PC-9 (cell line): ENCODE measurements around the gene KCNK5. TPM values are rescaled to one million over a fixed set of nuclear protein-coding genes. Genes with fewer than 3 reads are reported as not detected.

Source experiments
- BruUV-seq: library from RNA; stranded (reverse); fragments of 400-500 nt; replicated peaks from 2 replicates; lab custom pipeline; 2021; lab: Mats Ljungman, UMichigan
- CTCF ChIA-PET: fragments of 300-600 bp; sonication (Branson Sonifier 250); formaldehyde crosslinking; loops from one replicate; lab custom pipeline; 2022; ENCODE audit warnings: antibody characterized with exemption; lab: Charles Lee
- POLR2A ChIA-PET: fragments of 300-600 bp; sonication (Branson Sonifier 250); formaldehyde crosslinking; loops from one replicate; lab custom pipeline; 2022; ENCODE audit warnings: antibody characterized with exemption; ENCODE audit not compliant: unreplicated experiment; lab: Charles Lee
- DNase-seq, 2 experiments: peaks; one replicate each; pipeline versions ENCODE4 v3.0.0 to v3.0.0-alpha.2; 2015 to 2022; ENCODE audit warnings: mixed read lengths in 1 of 2
- H2AFZ ChIP-seq: fragments of 200-600 bp; sonication (generic); 2 replicates; pipeline ENCODE4 v1.8.1; 2017; ENCODE audit warnings: antibody characterized with exemption
- H3F3A ChIP-seq: fragments of 200-600 bp; sonication (generic); 2 replicates; pipeline ENCODE4 v1.8.1; 2017; ENCODE audit warnings: antibody characterized with exemption, mild to moderate bottlenecking, low read depth; ENCODE audit not compliant: insufficient read depth
- H3K27ac ChIP-seq: fragments of 200-600 bp; sonication (generic); 2 replicates; pipeline ENCODE4 v1.6.1; 2016; ENCODE audit warnings: mixed run types
- H3K27me3 ChIP-seq: fragments of 200-600 bp; sonication (generic); 2 replicates; pipeline ENCODE4 v1.6.1; 2016; ENCODE audit warnings: low read depth, mixed run types; ENCODE audit not compliant: insufficient read depth
- H3K36me3 ChIP-seq: fragments of 200-600 bp; sonication (generic); 2 replicates; pipeline ENCODE4 v1.6.1; 2016; ENCODE audit warnings: low read depth, mixed run types
- H3K4me1 ChIP-seq: fragments of 200-600 bp; sonication (generic); replicated peaks from 2 replicates; pipeline ENCODE4 v1.6.1; 2016; ENCODE audit warnings: mixed run types; ENCODE audit not compliant: insufficient read depth
- H3K4me2 ChIP-seq: fragments of 200-600 bp; sonication (generic); 2 replicates; pipeline ENCODE4 v1.6.1; 2017; ENCODE audit warnings: mixed run types
- H3K4me3 ChIP-seq: fragments of 200-600 bp; sonication (generic); 2 replicates; pipeline ENCODE4 v1.6.1; 2016; ENCODE audit warnings: mixed run types
- H3K79me2 ChIP-seq: fragments of 200-600 bp; sonication (generic); 2 replicates; pipeline ENCODE4 v1.6.1; 2017; ENCODE audit warnings: low read depth, mixed run types
- H3K9me2 ChIP-seq: fragments of 200-600 bp; sonication (generic); 2 replicates; pipeline ENCODE4 v1.8.1; 2017; ENCODE audit warnings: mild to moderate bottlenecking; ENCODE audit not compliant: insufficient read depth
- H3K9me3 ChIP-seq: fragments of 200-600 bp; sonication (generic); 2 replicates; pipeline ENCODE4 v1.8.1; 2016; ENCODE audit warnings: low read depth; ENCODE audit not compliant: insufficient read depth
- H4K20me1 ChIP-seq: fragments of 200-600 bp; sonication (generic); 2 replicates; pipeline ENCODE4 v1.8.1; 2017; ENCODE audit not compliant: insufficient read depth
- EZH2 ChIP-seq: fragments of 200-600 bp; sonication (generic); IDR thresholded peaks from 2 replicates; pipeline ENCODE4 v1.8.0; 2017; ENCODE audit warnings: antibody characterized with exemption, low read depth
- intact Hi-C: fragments of 100-400 bp; cut with micrococcal nuclease; formaldehyde crosslinking; loops from one replicate; pipeline ENCODE4 v1.10.0; 2022; ENCODE audit not compliant: unreplicated experiment
- total RNA-seq: library from RNA; stranded (reverse); gene quantifications from 2 replicates; pipeline ENCODE4 v1.2.3, GENCODE V29; 2021
- TF ChIP-seq, protein P1 (sequence below): fragments of 200-600 bp; sonication (generic); conservative IDR thresholded peaks from 2 replicates; pipeline ENCODE4 v1.6.1; 2017; ENCODE audit warnings: mixed run types, antibody characterized with exemption, mild to moderate bottlenecking, moderate library complexity

KCNK5 gene
- total RNA-seq, 1 experiment from 2014 or later: 11.9 TPM

DNA sequence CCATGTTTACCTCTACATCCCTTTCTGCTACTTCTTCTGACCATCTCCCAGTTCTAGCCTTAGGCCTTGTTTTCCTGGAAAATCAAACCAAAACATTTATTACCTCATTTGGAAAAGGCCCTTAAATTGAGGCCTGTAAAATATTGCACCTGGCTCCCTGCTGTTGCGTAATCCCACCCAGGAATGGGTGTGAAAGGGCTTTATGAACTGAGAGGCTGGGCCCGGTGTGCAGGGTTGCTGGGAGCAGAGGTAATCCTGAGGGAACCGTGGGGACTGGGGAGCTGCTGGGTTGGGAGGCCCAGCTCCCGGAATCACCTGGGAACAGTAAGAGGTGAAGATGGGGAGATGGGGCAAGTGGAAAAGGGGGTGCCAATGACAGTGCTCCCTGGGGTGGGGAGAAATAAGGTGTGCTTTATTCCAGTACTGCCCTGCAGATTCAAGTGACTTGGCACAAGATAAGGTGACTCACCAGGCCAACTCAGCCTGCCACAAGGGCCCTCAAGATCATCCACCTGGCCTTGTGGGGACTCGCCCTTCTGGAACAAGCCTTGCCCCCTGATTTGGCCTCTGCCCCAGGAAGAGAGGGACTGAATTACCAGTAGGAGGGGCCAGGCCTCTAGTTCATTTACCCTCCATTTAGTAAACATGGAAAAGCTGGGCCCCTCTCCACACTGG, 44.2 kb downstream of the KCNK5 start:
- no peaks in the 10 kb centered on the region for H3K27me3 ChIP-seq
- no peaks in the 10 kb centered on the region for H4K20me1 ChIP-seq
- TF ChIP-seq, protein P1, sequence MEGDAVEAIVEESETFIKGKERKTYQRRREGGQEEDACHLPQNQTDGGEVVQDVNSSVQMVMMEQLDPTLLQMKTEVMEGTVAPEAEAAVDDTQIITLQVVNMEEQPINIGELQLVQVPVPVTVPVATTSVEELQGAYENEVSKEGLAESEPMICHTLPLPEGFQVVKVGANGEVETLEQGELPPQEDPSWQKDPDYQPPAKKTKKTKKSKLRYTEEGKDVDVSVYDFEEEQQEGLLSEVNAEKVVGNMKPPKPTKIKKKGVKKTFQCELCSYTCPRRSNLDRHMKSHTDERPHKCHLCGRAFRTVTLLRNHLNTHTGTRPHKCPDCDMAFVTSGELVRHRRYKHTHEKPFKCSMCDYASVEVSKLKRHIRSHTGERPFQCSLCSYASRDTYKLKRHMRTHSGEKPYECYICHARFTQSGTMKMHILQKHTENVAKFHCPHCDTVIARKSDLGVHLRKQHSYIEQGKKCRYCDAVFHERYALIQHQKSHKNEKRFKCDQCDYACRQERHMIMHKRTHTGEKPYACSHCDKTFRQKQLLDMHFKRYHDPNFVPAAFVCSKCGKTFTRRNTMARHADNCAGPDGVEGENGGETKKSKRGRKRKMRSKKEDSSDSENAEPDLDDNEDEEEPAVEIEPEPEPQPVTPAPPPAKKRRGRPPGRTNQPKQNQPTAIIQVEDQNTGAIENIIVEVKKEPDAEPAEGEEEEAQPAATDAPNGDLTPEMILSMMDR: no peak
- no peak for TF ChIP-seq EZH2
- peak overlapping the region; percentile 41; the same call in 1 of the 2 replicates for H3K4me3 ChIP-seq
- peak overlapping the region; percentile 63 for H2AFZ ChIP-seq
- 0 out of 2 replicates have a peak, but pooled peaks cover 11% of the 10 kb centered on the region for H3K36me3 ChIP-seq
- ChIA-PET CTCF (interaction anchor here (0.6 to 0.7 kb wide), 2 partner anchors 18 to 1142 kb away, joined by 3 to 13 read pairs; no protein-coding TSS in a partner anchor), POLR2A (interaction anchor here (0.6 kb wide), 2 partner anchors 18 to 52 kb away, joined by 3 to 5 read pairs; no protein-coding TSS in a partner anchor)
- no TSS peak for BruUV-seq
- intact Hi-C loops: loop anchor here (1.0 kb wide), 4 partner anchors 16 to 118 kb away; no protein-coding TSS in a partner anchor
- peaks cover 46% of the 10 kb centered on the region for H3F3A ChIP-seq
- no peaks in the 10 kb centered on the region for H3K9me2 ChIP-seq
- peak overlapping the region; percentile 92 for H3K4me2 ChIP-seq
- peaks cover 64% of the 10 kb centered on the region for H3K4me1 ChIP-seq
- peak overlapping the region; percentile 96 for H3K27ac ChIP-seq
- peak; percentile 83 to 97 for DNase-seq
- H3K9me3 ChIP-seq: no peaks in the 10 kb centered on the region
- H3K79me2 ChIP-seq: peaks cover 7% of the 10 kb centered on the region; the same call in 1 of the 2 replicates

DNA sequence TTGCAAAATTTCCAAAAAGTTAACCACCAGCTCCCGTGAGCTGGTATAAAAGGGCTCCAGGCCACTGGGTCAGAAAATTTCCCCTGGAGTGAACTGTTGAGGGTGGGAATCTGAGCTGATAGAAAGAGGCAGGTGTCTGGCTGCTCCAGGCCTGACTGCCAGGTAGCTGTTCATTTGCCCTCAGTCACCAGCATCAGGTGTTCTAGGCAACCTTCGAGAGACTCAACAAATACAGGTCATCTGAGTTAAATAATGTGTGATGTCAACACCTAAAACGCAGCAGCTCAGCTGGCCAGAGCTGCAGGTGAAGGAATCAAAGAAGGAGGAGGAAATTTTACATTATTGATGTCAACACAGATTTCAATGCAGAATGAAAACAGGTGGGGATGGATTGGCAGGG, 46.7 kb downstream of the KCNK5 start:
- Histone ChIP-seq H4K20me1 (no peaks in the 10 kb centered on the region), H3K9me2 (no peaks in the 10 kb centered on the region), H3K4me2 (no peak overlapping the region), H3K27ac (no peak overlapping the region), H3K79me2 (no peaks in the 10 kb centered on the region), H3K9me3 (no peaks in the 10 kb centered on the region; the same call in 1 of the 2 replicates), H3K27me3 (no peaks in the 10 kb centered on the region), H2AFZ (no peak overlapping the region), H3K4me3 (no peak overlapping the region), H3K36me3 (0 out of 2 replicates have a peak, but pooled peaks cover 5% of the 10 kb centered on the region), H3F3A (peaks cover 33% of the 10 kb centered on the region), H3K4me1 (peaks cover 46% of the 10 kb centered on the region)
- intact Hi-C loops: no loop called here
- TF ChIP-seq, protein P1: no peak
- TF ChIP-seq EZH2: no peak
- no peak for DNase-seq
- ChIA-PET POLR2A (no interaction called here), CTCF (no interaction called here)
- no TSS peak for BruUV-seq

DNA sequence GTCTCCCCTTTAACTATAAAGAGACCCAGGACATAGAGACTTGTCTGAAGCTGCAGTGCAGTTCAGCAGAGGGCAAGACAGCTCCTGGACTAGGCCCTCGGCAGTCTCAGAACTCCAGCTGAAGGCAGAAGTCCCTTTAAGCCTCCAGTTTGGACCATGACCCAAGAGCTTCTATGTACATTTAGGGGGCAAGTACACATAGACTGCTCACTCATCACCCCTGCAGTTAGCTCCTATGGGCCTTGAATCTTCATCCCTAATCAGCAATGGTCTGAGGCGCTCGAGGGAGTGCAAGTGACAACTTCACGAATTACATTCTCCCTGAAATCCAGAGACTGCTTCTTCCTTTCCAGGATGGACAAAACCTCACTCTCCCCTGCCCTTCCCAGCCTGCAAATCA, 47.4 kb downstream of the KCNK5 start:
- ChIA-PET CTCF (interaction anchor here (0.6 kb wide), 1 partner anchor 478 kb away, joined by 13 read pairs; no protein-coding TSS in a partner anchor), POLR2A (interaction anchor here (0.6 kb wide), 1 partner anchor 23 kb away, joined by 3 read pairs; no protein-coding TSS in a partner anchor)
- Histone ChIP-seq H2AFZ (no peak overlapping the region), H3K79me2 (no peaks in the 10 kb centered on the region), H3K27ac (no peak overlapping the region), H3K4me2 (no peak overlapping the region), H3K4me3 (no peak overlapping the region), H3K4me1 (peaks cover 38% of the 10 kb centered on the region), H3K9me2 (no peaks in the 10 kb centered on the region), H3K36me3 (0 out of 2 replicates have a peak, but pooled peaks cover 5% of the 10 kb centered on the region), H3K9me3 (no peaks in the 10 kb centered on the region; the same call in none of the 2 replicates), H4K20me1 (no peaks in the 10 kb centered on the region), H3F3A (peaks cover 29% of the 10 kb centered on the region), H3K27me3 (no peaks in the 10 kb centered on the region)
- no TSS peak for BruUV-seq
- TF ChIP-seq, protein P1: no peak
- TF ChIP-seq EZH2: no peak
- intact Hi-C loops: no loop called here
- DNase-seq: no peak
